Tibial nerve (tissue), 4 donors: Measurements from ENCODE around the gene CDS2. TPM values are rescaled to one million over a fixed set of nuclear protein-coding genes. Genes with fewer than 3 reads are reported as not detected.
A peak's percentile ranks its signal among the peaks of the same experiment; 100 is the strongest.

ENCODE experiments used
- DNase-seq, 2 donors: peaks; one replicate each; pipeline ENCODE4 v3.0.0-alpha.2; 2019; ENCODE audit warnings: low spot score in 2 of 2
- H3K27ac ChIP-seq, 4 donors: fragments of 200-600 bp; sonication (generic) in 3 of 4; one replicate each; pipeline ENCODE4 v1.5.1; 2017 to 2019; ENCODE audit warnings: mild to moderate bottlenecking in 1 of 4
- H3K27me3 ChIP-seq, 2 donors: fragments of 200-600 bp; sonication (generic) in 1 of 2; one replicate each; pipeline versions ENCODE4 v1.5.1 to v1.6.0; 2017 to 2019
- H3K36me3 ChIP-seq, 3 donors: fragments of 200-600 bp; sonication (generic); one replicate each; pipeline ENCODE4 v1.5.1; 2018 to 2019
- H3K4me1 ChIP-seq, 4 donors: fragments of 200-600 bp; sonication (generic) in 3 of 4; one replicate each; pipeline ENCODE4 v1.5.1; 2017 to 2019
- H3K4me3 ChIP-seq, 4 donors: fragments of 200-600 bp; sonication (generic) in 3 of 4; one replicate each; pipeline ENCODE4 v1.5.1; 2017 to 2019; ENCODE audit warnings: mild to moderate bottlenecking in 1 of 4, moderate library complexity in 1 of 4
- H3K9me3 ChIP-seq, 4 donors: fragments of 200-600 bp; sonication (generic) in 3 of 4; one replicate each; pipeline ENCODE4 v1.5.1; 2017 to 2019
- EP300 ChIP-seq, 2 donors: sonication (generic); formaldehyde crosslinking; IDR thresholded peaks; one replicate each; pipeline ENCODE4 v1.6.1; 2017; ENCODE audit warnings: antibody characterized with exemption in 2 of 2, mild to moderate bottlenecking in 1 of 2
- POLR2A ChIP-seq, 2 donors: fragments of 450-650 bp; IDR thresholded peaks; one replicate each; pipeline ENCODE4 v1.6.1; 2017; ENCODE audit warnings: antibody characterized with exemption in 2 of 2, mild to moderate bottlenecking in 2 of 2, moderate library complexity in 2 of 2
- WGBS, 2 donors: methylation state at CpG; one replicate each; pipeline ENCODE4 v1.1.5; 2018; 5-methylcytosine and 5-hydroxymethylcytosine counted together
- total RNA-seq, 4 donors: library from RNA; depleted of rRNA; stranded (reverse); fragments of >200 nt; gene quantifications; one replicate each; pipeline ENCODE4 v1.1.0, GENCODE V29; 2016
- TF ChIP-seq, protein P1 (sequence below), 5 experiments: fragments of 200-600 bp in 3 of 5; fragments of 450-650 bp in 2 of 5; sonication (generic) in 3 of 5; IDR thresholded peaks; one replicate each; pipeline ENCODE4 v1.5.1; 2016 to 2019; ENCODE audit warnings: antibody characterized with exemption in 5 of 5, mild to moderate bottlenecking in 3 of 5, moderate library complexity in 2 of 5

CDS2 gene
- total RNA-seq, 4 donors from 2014 or later, result 29.4 to 35.0 (median 34.1) TPM

DNA sequence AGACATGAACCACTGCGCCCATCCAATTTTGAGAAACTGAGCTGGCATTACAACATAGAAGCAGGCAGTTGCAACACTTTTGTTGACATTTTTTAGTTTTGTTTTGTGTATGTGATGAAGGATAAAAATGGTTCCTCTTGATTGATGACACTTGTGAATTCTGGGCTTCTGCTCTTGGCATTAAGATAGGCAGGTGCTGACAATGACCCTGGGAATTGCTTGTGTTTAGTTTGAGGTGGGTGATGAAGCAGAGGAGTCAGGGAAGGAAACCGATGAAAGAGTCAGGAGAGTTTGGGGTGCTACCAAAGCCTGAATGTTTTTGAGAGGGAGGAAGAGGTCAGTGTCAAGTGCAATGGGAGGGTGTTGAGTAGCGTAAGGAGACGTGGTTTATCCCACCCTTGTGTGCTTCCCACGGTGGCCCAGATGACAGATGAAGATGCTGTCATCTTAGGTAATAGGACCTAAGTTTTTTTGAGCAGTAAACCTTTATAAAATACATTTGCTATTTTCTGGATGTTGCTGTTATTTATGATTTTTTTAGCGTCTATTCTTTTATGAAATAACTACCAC, 19.4 kb downstream of the CDS2 start:
- no peak overlapping the region for H3K4me3 ChIP-seq
- no peak overlapping the region for H3K27ac ChIP-seq
- no peaks in the 10 kb centered on the region for H3K9me3 ChIP-seq
- TF ChIP-seq POLR2A (IDR thresholded peaks at IDR 0.05) (no peak), EP300 (IDR thresholded peaks at IDR 0.05) (no peak)
- TF ChIP-seq, protein P1, sequence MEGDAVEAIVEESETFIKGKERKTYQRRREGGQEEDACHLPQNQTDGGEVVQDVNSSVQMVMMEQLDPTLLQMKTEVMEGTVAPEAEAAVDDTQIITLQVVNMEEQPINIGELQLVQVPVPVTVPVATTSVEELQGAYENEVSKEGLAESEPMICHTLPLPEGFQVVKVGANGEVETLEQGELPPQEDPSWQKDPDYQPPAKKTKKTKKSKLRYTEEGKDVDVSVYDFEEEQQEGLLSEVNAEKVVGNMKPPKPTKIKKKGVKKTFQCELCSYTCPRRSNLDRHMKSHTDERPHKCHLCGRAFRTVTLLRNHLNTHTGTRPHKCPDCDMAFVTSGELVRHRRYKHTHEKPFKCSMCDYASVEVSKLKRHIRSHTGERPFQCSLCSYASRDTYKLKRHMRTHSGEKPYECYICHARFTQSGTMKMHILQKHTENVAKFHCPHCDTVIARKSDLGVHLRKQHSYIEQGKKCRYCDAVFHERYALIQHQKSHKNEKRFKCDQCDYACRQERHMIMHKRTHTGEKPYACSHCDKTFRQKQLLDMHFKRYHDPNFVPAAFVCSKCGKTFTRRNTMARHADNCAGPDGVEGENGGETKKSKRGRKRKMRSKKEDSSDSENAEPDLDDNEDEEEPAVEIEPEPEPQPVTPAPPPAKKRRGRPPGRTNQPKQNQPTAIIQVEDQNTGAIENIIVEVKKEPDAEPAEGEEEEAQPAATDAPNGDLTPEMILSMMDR (IDR thresholded peaks at IDR 0.05), result no peak
- 89% methylated on average over 6 of the region's 6 CpGs for WGBS, 2 donors
- no peaks in the 10 kb centered on the region for H3K27me3 ChIP-seq
- H3K36me3 ChIP-seq, result no peaks in the 10 kb centered on the region
- H3K4me1 ChIP-seq, result peaks cover 0 to 88% (median 35%) of the 10 kb centered on the region in 4 donors
- no peak for DNase-seq

DNA sequence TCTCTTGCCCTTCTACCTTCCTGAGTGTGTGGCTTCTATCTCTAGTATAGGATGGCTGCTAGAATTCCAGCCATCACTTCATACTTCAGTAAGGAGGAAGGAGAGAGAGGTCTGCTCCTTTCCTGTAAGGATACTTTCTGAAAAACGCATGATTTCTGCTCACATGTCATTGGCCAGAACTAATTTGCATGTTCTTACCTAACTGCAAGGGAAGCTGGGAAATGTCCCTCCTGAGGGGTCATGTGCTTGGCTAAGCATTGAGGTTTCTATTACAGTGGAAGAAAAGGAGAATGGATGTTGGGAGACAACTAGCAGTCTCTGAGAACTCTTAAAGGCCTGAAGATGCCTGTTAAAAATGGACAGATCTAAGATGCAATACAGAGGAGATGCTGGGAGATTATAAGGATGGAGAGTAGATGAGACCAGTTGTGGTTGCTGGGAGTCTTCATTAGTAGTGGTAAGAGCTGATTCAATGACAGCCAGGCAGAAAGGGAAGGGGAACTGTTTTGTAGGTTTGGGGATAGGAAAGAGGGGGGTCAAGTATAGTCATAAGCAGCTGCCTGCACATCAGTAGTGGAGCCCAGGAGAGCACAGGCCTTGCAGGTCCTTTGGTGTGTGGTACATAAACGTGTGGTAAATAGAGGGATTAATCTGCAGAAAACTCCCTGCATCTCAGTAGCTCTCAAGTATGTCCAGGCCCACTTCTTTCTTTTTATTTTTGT, 20.2 kb downstream of the CDS2 start:
- Histone ChIP-seq H3K36me3 (no peaks in the 10 kb centered on the region), H3K4me1 (peaks cover 0 to 79% (median 31%) of the 10 kb centered on the region in 4 donors), H3K9me3 (no peaks in the 10 kb centered on the region), H3K27ac (no peak overlapping the region), H3K27me3 (no peaks in the 10 kb centered on the region), H3K4me3 (no peak overlapping the region)
- DNase-seq, result no peak
- WGBS, 2 donors, result 77 to 83% methylated on average over 2 of the region's 2 CpGs
- no peak for TF ChIP-seq POLR2A (IDR thresholded peaks at IDR 0.05)
- TF ChIP-seq, protein P1 (IDR thresholded peaks at IDR 0.05), result no peak
- no peak for TF ChIP-seq EP300 (IDR thresholded peaks at IDR 0.05)

DNA sequence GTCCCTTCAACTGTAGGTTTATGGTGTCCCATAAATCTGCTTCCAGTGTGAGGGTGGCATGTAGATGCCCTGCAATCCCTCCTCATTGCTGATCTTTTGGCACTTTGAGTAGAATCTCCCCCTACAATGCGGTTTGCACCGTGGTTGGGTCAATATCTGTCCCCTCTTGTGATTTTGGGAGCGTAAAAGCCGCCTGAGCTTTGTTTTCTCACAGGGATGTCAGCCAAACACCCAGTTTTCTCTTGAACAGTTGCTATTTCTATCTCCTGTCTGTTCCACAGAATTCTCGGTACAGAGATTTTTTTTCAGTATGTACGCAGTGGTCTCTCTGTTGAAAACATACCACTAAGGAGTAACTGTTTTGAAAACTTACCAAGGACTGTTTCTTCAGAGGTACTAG, 21.8 kb downstream of the CDS2 start:
- no peak overlapping the region for H3K4me3 ChIP-seq

DNA sequence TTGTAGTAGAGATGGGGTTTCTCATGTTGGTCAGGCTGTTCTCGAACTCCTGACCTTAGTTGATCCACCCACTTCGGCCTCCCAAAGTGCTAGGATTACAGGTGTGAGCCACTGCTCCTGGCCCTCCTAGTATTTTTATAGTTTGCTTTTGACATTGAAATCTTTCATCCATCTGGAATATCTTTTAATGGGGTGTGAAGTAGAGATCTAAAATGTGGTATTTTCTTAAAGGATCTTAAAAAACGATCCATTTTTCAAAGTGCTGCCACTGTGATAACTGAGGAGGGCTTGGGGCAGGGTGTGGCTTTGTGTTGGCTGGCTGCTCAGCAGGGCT, 23.1 kb downstream of the CDS2 start:
- H3K4me1 ChIP-seq, result peaks cover 0 to 70% (median 26%) of the 10 kb centered on the region in 4 donors
- H3K27ac ChIP-seq, result no peak overlapping the region
- 75 to 92% methylated on average over 3 of the region's 3 CpGs for WGBS, 2 donors

More for the DNA sequence above, 21.8 kb downstream of the CDS2 start:
- DNase-seq, result no peak
- Histone ChIP-seq H3K36me3 (no peaks in the 10 kb centered on the region), H3K9me3 (no peaks in the 10 kb centered on the region), H3K4me1 (peaks cover 0 to 67% (median 26%) of the 10 kb centered on the region in 4 donors), H3K27ac (peak overlapping the region in 1 of 4 donors; percentile 11), H3K27me3 (no peaks in the 10 kb centered on the region)
- no peak for TF ChIP-seq EP300 (IDR thresholded peaks at IDR 0.05)
- no peak for TF ChIP-seq POLR2A (IDR thresholded peaks at IDR 0.05)
- TF ChIP-seq, protein P1 (IDR thresholded peaks at IDR 0.05), result no peak
- 56 to 61% methylated on average over 6 of the region's 6 CpGs for WGBS, 2 donors

More for the DNA sequence above, 23.1 kb downstream of the CDS2 start:
- TF ChIP-seq, protein P1 (IDR thresholded peaks at IDR 0.05), result no peak
- no peak for TF ChIP-seq POLR2A (IDR thresholded peaks at IDR 0.05)
- no peak for TF ChIP-seq EP300 (IDR thresholded peaks at IDR 0.05)
- H3K9me3 ChIP-seq, result no peaks in the 10 kb centered on the region
- no peaks in the 10 kb centered on the region for H3K36me3 ChIP-seq
- no peak overlapping the region for H3K4me3 ChIP-seq
- H3K27me3 ChIP-seq, result no peaks in the 10 kb centered on the region
- no peak for DNase-seq
